ENCODE results near the gene RNF187. TPM values are rescaled to one million over a fixed set of nuclear protein-coding genes. Genes with fewer than 3 reads are reported as not detected.
A peak's percentile ranks its signal among the peaks of the same experiment; 100 is the strongest.

RNF187 gene
- total and polyA plus RNA-seq, 2 of the 4 experiments (the other 2 are of a cell fraction): 14.0 to 55.4 TPM

- in situ Hi-C loops (cut with MboI; ENCODE audit: low sequenced_read_pairs): no loop called here
These were observed 28.1 kb downstream of the RNF187 start for GRCh38 chr1:228515200-228515834.

More at GRCh38 chr1:228515200-228515834, 28.1 kb downstream of the RNF187 start:
- Histone ChIP-seq H4K91ac (ENCODE audit: insufficient read depth, low read depth, low read length) (no peak overlapping the region), H3K9me3 (ENCODE audit: control insufficient read depth, insufficient read depth, low read length) (no peaks in the 10 kb centered on the region), H3K4me3 (ENCODE audit: insufficient read depth, low read depth, low read length) (no peak overlapping the region), H3K14ac (replicated peaks; ENCODE audit: low read depth, low read length) (no peak overlapping the region), H2BK120ac (ENCODE audit: low read depth, low read length) (no peak overlapping the region), H3K9me1 (ENCODE audit: insufficient read depth, low read length) (no peaks in the 10 kb centered on the region), H3K27ac (ENCODE audit: insufficient read depth, low read length) (no peak overlapping the region), H2AK5ac (ENCODE audit: low read depth, low read length) (no peak overlapping the region), H3K9ac (ENCODE audit: low read depth, low read length) (no peak overlapping the region), H2BK5ac (ENCODE audit: low read depth, low read length, poor library complexity, severe bottlenecking) (no peak overlapping the region), H2BK20ac (ENCODE audit: low read depth, low read length) (no peak overlapping the region), H3K23ac (ENCODE audit: low read depth, low read length) (no peak overlapping the region), H2AFZ (replicated peaks; ENCODE audit: low read length, poor library complexity) (no peak overlapping the region), H3K79me1 (ENCODE audit: low read depth in 1 of 2, low read length in 2 of 2) (no peaks in the 10 kb centered on the region), H3K18ac (ENCODE audit: low read depth, low read length) (no peak overlapping the region), H4K5ac (ENCODE audit: low read depth, low read length) (no peak overlapping the region), H4K20me1 (ENCODE audit: insufficient read depth, low read length) (no peaks in the 10 kb centered on the region), H3K36me3 (ENCODE audit: control insufficient read depth, insufficient read depth, low read length) (no peaks in the 10 kb centered on the region), H2AK9ac (replicated peaks; ENCODE audit: low read depth, low read length, poor library complexity) (no peak overlapping the region), H3K56ac (ENCODE audit: extremely low read depth, insufficient read depth, low read length) (no peak overlapping the region), H3K27me3 (ENCODE audit: control insufficient read depth, insufficient read depth, low read length) (peaks cover 38% of the 10 kb centered on the region), H3K4ac (ENCODE audit: low read depth, low read length) (no peak overlapping the region), H4K8ac (ENCODE audit: low read depth in 2 of 2, low read length in 2 of 2) (no peak overlapping the region), H2BK15ac (ENCODE audit: low read depth, low read length) (no peak overlapping the region), H3K4me2 (ENCODE audit: low read depth, low read length) (no peak overlapping the region), H3K4me1 (ENCODE audit: control insufficient read depth, insufficient read depth, low read length) (no peaks in the 10 kb centered on the region)
- WGBS, 2 experiments (ENCODE audit: extremely low coverage in 2 of 2, insufficient read length in 1 of 2): no CpG with 5 or more reads among the region's 2 CpGs
- DNase-seq (peak; percentile 58), ATAC-seq (ENCODE audit: low read depth) (peak; percentile 74)
- ChIA-PET POLR2A (ENCODE audit: unreplicated experiment) (no interaction called here), CTCF (no interaction called here)
- intact Hi-C loops (cut with micrococcal nuclease) (loop anchor here (1.0 to 2.0 kb wide), 2 partner anchors 384 to 517 kb away; no protein-coding TSS in a partner anchor), dilution Hi-C loops (cut with HindIII; ENCODE audit: low sequenced_read_pairs, unreplicated experiment) (no loop called here)
- TF ChIP-seq RCOR1 (IDR thresholded peaks at IDR 0.05; ENCODE audit: insufficient replicate concordance, low read length): no peak
- no peak for TF ChIP-seq BHLHE40 (IDR thresholded peaks at IDR 0.05; ENCODE audit: low read depth, low read length)
- no peak for TF ChIP-seq MAZ (IDR thresholded peaks at IDR 0.05; ENCODE audit: borderline replicate concordance, low read depth, low read length)
- TF ChIP-seq CTCF (conservative IDR thresholded peaks at IDR 0.05; ENCODE audit: low read depth, low read length): peak; percentile 83
- TF ChIP-seq MAFK (IDR thresholded peaks at IDR 0.05; ENCODE audit: low read depth, low read length): no peak
- no peak for TF ChIP-seq POLR2A (IDR thresholded peaks at IDR 0.05; ENCODE audit: low read depth, low read length)
- TF ChIP-seq NFE2L2 (IDR thresholded peaks at IDR 0.05; ENCODE audit: low read depth, low read length): no peak
- TF ChIP-seq CEBPB (IDR thresholded peaks at IDR 0.05; ENCODE audit: low read depth, low read length): no peak
- peak; percentile 89 for TF ChIP-seq RAD21 (IDR thresholded peaks at IDR 0.05; ENCODE audit: low read length)
- TF ChIP-seq CHD1 (IDR thresholded peaks at IDR 0.05; ENCODE audit: low read depth, low read length): no peak
- peak; percentile 76 for TF ChIP-seq SMC3 (IDR thresholded peaks at IDR 0.05; ENCODE audit: low read depth, low read length)
- TF ChIP-seq RFX5 (IDR thresholded peaks at IDR 0.05; ENCODE audit: low read depth, low read length): no peak
- no peak for TF ChIP-seq ELK1 (IDR thresholded peaks at IDR 0.05; ENCODE audit: borderline replicate concordance, low read depth, low read length)
- BruUV-seq (replicated peaks): no TSS peak
